RKO (cell line): ENCODE data around the gene DIP2C.
"Not testable (repeated sequence)": the region's sequence is repeated elsewhere in the genome, so short reads cannot be mapped to it uniquely, and the experiment has no call there.

ENCODE experiments used
- DNase-seq: peaks from one replicate; pipeline ENCODE4 v3.0.0-alpha.2; 2016; ENCODE audit warnings: low spot score

The DIP2C gene

GRCh38 chr10:479706-480497 lies 209.6 kb downstream of the DIP2C start:
- not testable (repeated sequence) for DNase-seq

GRCh38 chr10:478471-479245 lies 210.8 kb downstream of the DIP2C start:
- no peak for DNase-seq

GRCh38 chr10:477620-478019 lies 211.8 kb downstream of the DIP2C start:
- DNase-seq: no peak

GRCh38 chr10:476455-476780 lies 213.1 kb downstream of the DIP2C start:
- no peak for DNase-seq

- DNase-seq: no peak
Measured at GRCh38 chr10:475709-476454, 213.6 kb downstream of the DIP2C start.

- no peak for DNase-seq
Measured at GRCh38 chr10:474946-475345, 214.5 kb downstream of the DIP2C start.

- no peak for DNase-seq
Measured at GRCh38 chr10:474406-474805, 215.1 kb downstream of the DIP2C start.

- no peak for DNase-seq
Measured at GRCh38 chr10:472241-472910, 217.1 kb downstream of the DIP2C start.

- no peak for DNase-seq
Measured at GRCh38 chr10:470339-471003, 219.0 kb downstream of the DIP2C start.

GRCh38 chr10:469947-470338 lies 219.5 kb downstream of the DIP2C start:
- DNase-seq: no peak

- no peak for DNase-seq
Measured at GRCh38 chr10:459743-460142, 229.7 kb downstream of the DIP2C start.

GRCh38 chr10:458421-458851 lies 231.0 kb downstream of the DIP2C start:
- DNase-seq: no peak

GRCh38 chr10:456486-456885 lies 233.0 kb downstream of the DIP2C start:
- DNase-seq: no peak

- DNase-seq: peak; percentile 58
Measured at GRCh38 chr10:454860-455259, 234.6 kb downstream of the DIP2C start.

GRCh38 chr10:453647-454046 lies 235.8 kb downstream of the DIP2C start:
- no peak for DNase-seq

- no peak for DNase-seq
Measured at GRCh38 chr10:452512-453426, 236.7 kb downstream of the DIP2C start.

- DNase-seq: no peak
Measured at GRCh38 chr10:451856-452255, 237.6 kb downstream of the DIP2C start.

GRCh38 chr10:451021-451471 lies 238.4 kb downstream of the DIP2C start:
- no peak for DNase-seq

- no peak for DNase-seq
Measured at GRCh38 chr10:450463-450862, 239.0 kb downstream of the DIP2C start.

- DNase-seq: not testable (repeated sequence)
Measured at GRCh38 chr10:449331-449730, 240.1 kb downstream of the DIP2C start.
